ENCODE measurements around the gene TRPM8.
A peak's percentile ranks its signal among the peaks of the same experiment; 100 is the strongest.
"Not testable (repeated sequence)": the region's sequence is repeated elsewhere in the genome, so short reads cannot be mapped to it uniquely, and the experiment has no call there.

TRPM8 gene

DNA sequence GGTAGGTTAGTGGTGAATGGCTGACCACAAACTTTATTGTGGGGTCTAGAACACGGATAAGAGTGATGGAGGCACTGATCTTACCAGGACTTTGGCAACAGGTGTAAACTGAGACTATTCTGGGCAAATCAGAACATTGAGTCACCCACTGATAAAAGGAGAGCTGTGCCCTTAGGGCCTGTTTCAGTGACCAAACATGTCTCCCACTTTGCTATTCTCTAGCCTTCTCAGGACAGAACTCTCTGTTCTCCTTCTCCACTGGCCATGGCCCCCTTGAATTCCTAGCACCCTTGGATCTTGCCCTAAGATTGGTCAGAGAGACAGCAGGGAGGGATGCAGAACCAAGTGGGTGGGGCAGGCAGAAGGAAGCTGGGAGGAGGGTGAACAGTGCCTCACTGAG is 18.3 kb downstream of the TRPM8 start:
- no peak overlapping the region for H3K4me3 ChIP-seq (ENCODE audit: low read depth, low read length)

GRCh38 chr2:233936089-233936488 is 18.9 kb downstream of the TRPM8 start:
- no peak overlapping the region for H3K4me3 ChIP-seq (ENCODE audit: low read depth, low read length)

GRCh38 chr2:233938676-233939370 is 21.6 kb downstream of the TRPM8 start:
- peak overlapping the region; percentile 14 for H3K4me3 ChIP-seq (ENCODE audit: low read depth, low read length)

- H3K4me3 ChIP-seq (ENCODE audit: low read depth, low read length) = no peak overlapping the region
These were observed 23.5 kb downstream of the TRPM8 start for GRCh38 chr2:233940376-233941276.

- H3K4me3 ChIP-seq (ENCODE audit: low read depth, low read length) = no peak overlapping the region
These were observed 25.6 kb downstream of the TRPM8 start for GRCh38 chr2:233942731-233943130.

DNA sequence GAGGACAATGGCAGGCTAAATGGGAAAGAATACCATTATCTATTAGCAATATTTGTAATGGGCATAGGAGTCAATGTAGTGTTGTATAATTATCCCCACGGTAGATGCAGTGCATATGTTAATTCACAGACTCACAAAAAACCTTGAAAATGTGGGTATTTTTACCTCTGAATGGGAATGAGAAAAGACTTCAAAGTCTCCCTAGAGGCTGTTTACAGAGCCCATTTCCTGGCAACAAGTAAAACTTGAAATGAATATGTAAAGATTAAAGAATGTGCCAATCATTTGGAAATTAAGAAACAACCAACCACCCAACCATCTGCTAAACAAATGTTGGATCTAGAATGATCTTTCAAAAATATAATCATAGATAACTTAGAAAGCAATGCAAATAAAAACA is 27.1 kb downstream of the TRPM8 start:
- H3K4me3 ChIP-seq (ENCODE audit: low read depth, low read length) = no peak overlapping the region

- H3K4me3 ChIP-seq (ENCODE audit: low read depth, low read length) = no peak overlapping the region
These were observed 27.5 kb downstream of the TRPM8 start for GRCh38 chr2:233944722-233945121.

DNA sequence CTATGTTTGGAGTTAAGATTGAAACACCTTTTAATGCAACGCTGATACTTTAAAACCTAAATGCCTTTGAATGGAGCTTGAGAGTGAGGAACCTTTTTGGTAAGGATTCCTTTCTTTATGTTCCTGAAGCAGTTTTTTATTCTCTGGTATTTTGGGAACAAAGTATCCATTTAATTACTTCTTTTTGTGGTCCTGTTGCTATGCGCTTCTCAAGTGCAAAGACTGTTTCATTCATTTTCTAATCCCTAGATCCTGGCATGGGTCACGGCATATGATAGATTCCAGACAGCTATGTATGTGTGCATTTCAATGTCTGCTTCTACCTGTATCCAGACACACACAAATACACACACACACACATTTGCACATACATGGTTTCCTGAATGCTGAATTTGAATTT is 28.0 kb downstream of the TRPM8 start:
- no peak overlapping the region for H3K4me3 ChIP-seq (ENCODE audit: low read depth, low read length)

GRCh38 chr2:233950078-233950825 is 33.1 kb downstream of the TRPM8 start:
- H3K4me3 ChIP-seq (ENCODE audit: low read depth, low read length) = no peak overlapping the region

- no peak overlapping the region for H3K4me3 ChIP-seq (ENCODE audit: low read depth, low read length)
These were observed 35.2 kb downstream of the TRPM8 start for GRCh38 chr2:233952335-233952734.

GRCh38 chr2:233953087-233953801 is 36.1 kb downstream of the TRPM8 start:
- no peak overlapping the region for H3K4me3 ChIP-seq (ENCODE audit: low read depth, low read length)

GRCh38 chr2:233960203-233960602 is 43.0 kb downstream of the TRPM8 start:
- H3K4me3 ChIP-seq (ENCODE audit: low read depth, low read length) = no peak overlapping the region

GRCh38 chr2:233961905-233962304 is 44.7 kb downstream of the TRPM8 start:
- H3K4me3 ChIP-seq (ENCODE audit: low read depth, low read length) = no peak overlapping the region

DNA sequence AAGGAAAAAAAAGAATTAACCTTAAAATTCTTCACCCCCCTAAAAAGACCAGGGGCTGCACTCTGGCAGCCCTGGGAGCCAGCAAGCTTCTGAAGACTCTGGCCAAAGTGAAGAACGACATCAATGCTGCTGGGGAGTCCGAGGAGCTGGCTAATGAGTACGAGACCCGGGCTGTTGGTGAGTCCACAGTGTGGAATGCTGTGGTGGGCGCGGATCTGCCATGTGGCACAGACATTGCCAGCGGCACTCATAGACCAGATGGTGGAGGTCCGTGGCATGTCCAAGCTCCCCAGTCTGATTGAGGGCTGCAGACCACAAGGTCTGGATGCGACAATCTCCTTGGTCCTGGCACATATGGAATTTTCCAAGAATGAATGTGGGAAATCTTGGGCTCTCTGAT is 47.4 kb downstream of the TRPM8 start:
- no peak overlapping the region for H3K4me3 ChIP-seq (ENCODE audit: low read depth, low read length)

DNA sequence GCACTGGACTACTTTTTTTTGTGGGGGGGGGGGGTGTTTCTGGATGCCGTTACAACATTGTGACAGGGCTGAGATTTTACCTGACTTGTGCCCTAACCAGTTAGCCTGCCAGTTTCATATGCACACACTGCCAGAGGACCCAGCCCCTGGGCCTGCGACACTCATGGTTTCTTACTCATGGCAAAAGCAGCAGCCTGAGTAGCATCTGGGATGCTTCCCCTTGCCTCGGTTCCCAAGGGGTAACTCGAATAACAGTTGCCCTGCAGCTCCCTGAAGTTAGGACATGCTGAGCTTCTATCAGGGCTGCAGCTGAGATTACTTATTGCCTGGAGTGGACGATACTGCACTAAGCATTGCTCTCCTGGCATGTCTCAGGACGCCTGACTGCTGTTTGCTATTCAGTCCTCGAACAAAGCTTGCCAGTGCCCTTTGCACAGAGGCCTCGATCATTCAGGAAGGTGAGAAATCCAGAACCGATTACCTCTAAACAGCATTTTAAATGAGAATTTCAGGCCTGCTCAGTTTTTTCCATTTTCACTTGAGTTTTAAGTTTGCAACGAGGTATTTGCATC is 47.9 kb downstream of the TRPM8 start:
- H3K4me3 ChIP-seq (ENCODE audit: low read depth, low read length) = no peak overlapping the region

DNA sequence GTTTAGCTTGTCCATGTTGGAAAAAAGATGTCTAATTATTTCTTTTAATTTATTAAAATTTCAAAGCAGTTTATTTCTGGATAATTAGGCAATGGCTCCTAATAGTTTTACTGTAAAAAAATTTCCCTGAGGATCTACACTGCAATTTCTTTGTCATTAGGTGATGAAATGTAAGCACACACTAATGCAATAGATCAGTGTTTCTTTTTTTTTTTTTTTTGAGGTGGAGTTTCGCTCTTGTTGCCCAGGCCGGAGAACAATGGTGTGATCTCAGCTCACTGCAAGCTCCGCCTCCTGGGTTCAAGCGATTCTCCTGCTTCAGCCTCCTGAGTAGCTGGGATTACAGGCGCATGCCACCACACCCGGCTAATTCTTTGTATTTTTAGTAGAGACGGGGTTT is 48.5 kb downstream of the TRPM8 start:
- H3K4me3 ChIP-seq (ENCODE audit: low read depth, low read length) = not testable (repeated sequence)

GRCh38 chr2:233966388-233966787 is 49.2 kb downstream of the TRPM8 start:
- H3K4me3 ChIP-seq (ENCODE audit: low read depth, low read length) = no peak overlapping the region

GRCh38 chr2:233967164-233967563 is 50.0 kb downstream of the TRPM8 start:
- H3K4me3 ChIP-seq (ENCODE audit: low read depth, low read length) = no peak overlapping the region

GRCh38 chr2:233968556-233968955 is 51.4 kb downstream of the TRPM8 start:
- no peak overlapping the region for H3K4me3 ChIP-seq (ENCODE audit: low read depth, low read length)

DNA sequence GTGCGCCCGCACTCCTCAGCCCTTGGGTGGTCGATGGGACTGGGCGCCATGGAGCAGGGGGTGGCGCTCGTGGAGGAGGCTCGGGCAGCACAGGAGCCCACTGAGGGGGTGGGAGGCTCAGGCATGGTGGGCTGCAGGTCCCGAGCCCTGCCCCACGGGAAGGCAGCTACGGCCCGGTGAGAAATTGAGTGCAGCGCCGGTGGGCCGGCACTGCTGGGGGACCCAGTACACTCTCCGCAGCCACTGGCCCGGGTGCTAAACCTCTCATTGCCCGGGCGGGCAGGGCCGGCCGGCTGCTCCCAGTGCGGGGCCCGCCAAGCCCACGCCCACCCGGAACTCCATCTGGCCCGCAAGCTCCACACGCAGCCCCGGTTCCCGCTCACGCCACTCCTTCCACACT is 55.3 kb downstream of the TRPM8 start:
- H3K4me3 ChIP-seq (ENCODE audit: low read depth, low read length) = not testable (repeated sequence)

All from iPS-11a (cell line).